Adrenal gland (tissue), 12 donors: ENCODE data around the gene NFIB. TPM values are rescaled to one million over a fixed set of nuclear protein-coding genes. Genes with fewer than 3 reads are reported as not detected.

Experiments used
- DNase-seq, 7 donors: peaks; one replicate each; pipeline ENCODE4 v3.0.0-alpha.2; 2019 to 2020
- H3K27ac ChIP-seq, 5 donors: fragments of 200-600 bp; sonication (generic) in 4 of 5; 1 replicate in 3 of 5; 2 replicates in 2 of 5; pipeline versions ENCODE4 v1.5.1 to v1.8.0; 2016 to 2020; ENCODE audit warnings: mild to moderate bottlenecking in 1 of 5
- H3K27me3 ChIP-seq: fragments of 200-600 bp; 2 replicates; pipeline ENCODE4 v1.8.0; 2021
- H3K36me3 ChIP-seq, 2 donors: fragments of 200-600 bp; replicated peaks in 1 of 2; 1 replicate in 1 of 2; 2 replicates in 1 of 2; pipeline versions ENCODE4 v1.5.1 to v1.8.0; 2018 to 2022
- H3K4me1 ChIP-seq, 2 donors: fragments of 200-600 bp; replicated peaks in 1 of 2; 1 replicate in 1 of 2; 2 replicates in 1 of 2; pipeline versions ENCODE4 v1.5.1 to v1.8.0; 2018 to 2021
- H3K4me3 ChIP-seq, 4 donors: fragments of 200-600 bp; sonication (generic) in 3 of 4; one replicate each; pipeline ENCODE4 v1.5.1; 2016 to 2018
- H3K9me3 ChIP-seq, 3 donors: fragments of 200-600 bp; sonication (generic) in 1 of 3; replicated peaks in 1 of 3; 1 replicate in 2 of 3; 2 replicates in 1 of 3; pipeline versions ENCODE4 v1.5.1 to v1.8.0; 2016 to 2021
- POLR2A ChIP-seq, 2 donors: fragments of 450-650 bp; IDR thresholded peaks; one replicate each; pipeline ENCODE4 v1.6.1; 2017; ENCODE audit warnings: antibody characterized with exemption in 2 of 2, mild to moderate bottlenecking in 2 of 2, moderate library complexity in 1 of 2
- WGBS, 4 donors: extraction: QIAGEN DNeasy Blood & Tissue Kit in 2 of 4; methylation state at CpG; one replicate each; pipeline versions ENCODE4 v1.1.5 to v1.1.7; 2013 to 2017; 5-methylcytosine and 5-hydroxymethylcytosine counted together
- intact Hi-C, 2 donors: fragments of 100-400 bp; cut with DNase I; formaldehyde crosslinking; loops; one replicate each; pipeline versions ENCODE4 v1.14.1 to v1.15.0; 2022 to 2023
- polyA plus RNA-seq, 3 donors: library from polyadenylated mRNA; stranded (reverse); fragments of 200-250 nt in 2 of 3; fragments of 350-450 nt in 1 of 3; fragmentation: Illumina TruSeq in 1 of 3; extraction: RNeasy Lipid Tissue Mini Kit (QIAGEN cat#74804) in 1 of 3; gene quantifications; one replicate each; pipeline ENCODE4 v1.2.3, GENCODE V29; 2013 to 2014
- total RNA-seq, 9 donors: library from RNA; depleted of rRNA in 4 of 9; stranded (reverse); fragments of >200 nt in 4 of 9; fragments of 120-200 nt in 1 of 9; fragmentation: NEBNext Ultra II Directional in 1 of 9; extraction: Animal tissue kit (Norgen Biotek cat#: 25700) in 1 of 9; gene quantifications; one replicate each; pipeline versions ENCODE4 v1.1.0 to v1.2.4, GENCODE V29; 2013 to 2023
- TF ChIP-seq, protein P1 (sequence below), 6 experiments: fragments of 450-650 bp in 4 of 6; fragments of 200-600 bp in 2 of 6; sonication (generic) in 1 of 6; IDR thresholded peaks; 1 replicate in 5 of 6; 2 replicates in 1 of 6; pipeline versions ENCODE4 v1.5.1 to v1.8.0; 2016 to 2021; ENCODE audit warnings: antibody characterized with exemption in 6 of 6, mild to moderate bottlenecking in 2 of 6, moderate library complexity in 1 of 6
- donor health status: healthy with polysubstance abuse.
- donor health status: Bipolar disorder and iron deficiency.
- donor health status: DM: yes; HTN: yes; CAD: no.
- donor health status: DM: no; HTN: no; CAD: no.
- donor health status: DM: no; HTN: no; CAD: no.
- donor health status: DM: yes; HTN: yes; CAD: no.

The NFIB gene
- total and polyA plus RNA-seq, 12 donors, result 10.9 to 84.1 (median 43.0) TPM

DNA sequence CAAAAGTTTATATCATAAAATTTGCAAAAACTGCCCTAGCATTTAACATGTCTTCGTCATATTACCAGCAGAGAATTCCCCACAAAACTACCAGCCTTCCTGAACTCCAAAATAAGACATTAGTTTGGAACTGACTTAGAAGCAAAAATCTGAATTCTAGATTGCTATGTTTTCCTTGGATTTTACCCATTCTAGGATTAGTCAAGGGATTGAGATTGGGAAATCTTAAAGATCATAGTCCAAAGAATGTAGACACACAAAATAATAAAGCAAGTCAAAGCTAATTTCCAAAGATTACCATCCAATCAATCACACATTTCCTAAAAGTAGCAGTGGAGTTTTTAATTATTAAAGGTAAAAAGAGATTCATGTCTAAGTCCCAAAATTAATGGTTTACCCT, 138.2 kb downstream of the NFIB start:
- Histone ChIP-seq H3K4me3 (no peak overlapping the region), H3K9me3 (no peaks in the 10 kb centered on the region), H3K27ac (no peak overlapping the region), H3K27me3 (no peaks in the 10 kb centered on the region), H3K36me3 (no peaks in the 10 kb centered on the region), H3K4me1 (peaks cover 0 to 16% of the 10 kb centered on the region in 2 donors)
- 86 to 100% (median 94%) methylated on average over 1 of the region's 1 CpG for WGBS, 4 donors
- DNase-seq, result no peak
- intact Hi-C loops, result no loop called here
- TF ChIP-seq, protein P1, sequence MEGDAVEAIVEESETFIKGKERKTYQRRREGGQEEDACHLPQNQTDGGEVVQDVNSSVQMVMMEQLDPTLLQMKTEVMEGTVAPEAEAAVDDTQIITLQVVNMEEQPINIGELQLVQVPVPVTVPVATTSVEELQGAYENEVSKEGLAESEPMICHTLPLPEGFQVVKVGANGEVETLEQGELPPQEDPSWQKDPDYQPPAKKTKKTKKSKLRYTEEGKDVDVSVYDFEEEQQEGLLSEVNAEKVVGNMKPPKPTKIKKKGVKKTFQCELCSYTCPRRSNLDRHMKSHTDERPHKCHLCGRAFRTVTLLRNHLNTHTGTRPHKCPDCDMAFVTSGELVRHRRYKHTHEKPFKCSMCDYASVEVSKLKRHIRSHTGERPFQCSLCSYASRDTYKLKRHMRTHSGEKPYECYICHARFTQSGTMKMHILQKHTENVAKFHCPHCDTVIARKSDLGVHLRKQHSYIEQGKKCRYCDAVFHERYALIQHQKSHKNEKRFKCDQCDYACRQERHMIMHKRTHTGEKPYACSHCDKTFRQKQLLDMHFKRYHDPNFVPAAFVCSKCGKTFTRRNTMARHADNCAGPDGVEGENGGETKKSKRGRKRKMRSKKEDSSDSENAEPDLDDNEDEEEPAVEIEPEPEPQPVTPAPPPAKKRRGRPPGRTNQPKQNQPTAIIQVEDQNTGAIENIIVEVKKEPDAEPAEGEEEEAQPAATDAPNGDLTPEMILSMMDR (IDR thresholded peaks at IDR 0.05), result no peak
- TF ChIP-seq POLR2A (IDR thresholded peaks at IDR 0.05), result no peak

DNA sequence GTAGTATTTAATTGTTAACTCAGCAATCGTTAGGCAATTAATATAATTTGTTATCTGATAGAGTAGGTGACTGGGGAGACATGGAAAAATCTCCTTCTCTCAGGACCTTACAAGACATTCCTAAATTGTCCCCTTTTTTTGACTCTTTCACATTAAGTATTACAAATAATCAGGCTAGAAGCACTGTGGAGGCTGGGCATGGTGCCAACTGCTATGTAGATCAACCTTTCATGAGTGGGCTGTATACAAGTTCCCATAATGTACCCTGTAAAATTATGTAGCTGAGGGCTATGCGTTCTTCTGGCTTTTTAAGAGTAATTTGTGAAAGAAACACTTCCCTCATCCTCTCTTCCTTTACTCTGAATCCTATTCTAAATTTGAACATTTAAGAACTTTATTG, 140.2 kb downstream of the NFIB start:
- 75 to 82% (median 78%) methylated on average over 2 of the region's 2 CpGs for WGBS, 4 donors
- Histone ChIP-seq H3K27me3 (no peaks in the 10 kb centered on the region), H3K4me3 (no peak overlapping the region), H3K27ac (no peak overlapping the region), H3K9me3 (no peaks in the 10 kb centered on the region), H3K36me3 (no peaks in the 10 kb centered on the region), H3K4me1 (no peaks in the 10 kb centered on the region)
- peak in 2 of 7 donors; percentile 22 to 32 for DNase-seq
- intact Hi-C loops, result no loop called here
- TF ChIP-seq POLR2A (IDR thresholded peaks at IDR 0.05), result no peak

DNA sequence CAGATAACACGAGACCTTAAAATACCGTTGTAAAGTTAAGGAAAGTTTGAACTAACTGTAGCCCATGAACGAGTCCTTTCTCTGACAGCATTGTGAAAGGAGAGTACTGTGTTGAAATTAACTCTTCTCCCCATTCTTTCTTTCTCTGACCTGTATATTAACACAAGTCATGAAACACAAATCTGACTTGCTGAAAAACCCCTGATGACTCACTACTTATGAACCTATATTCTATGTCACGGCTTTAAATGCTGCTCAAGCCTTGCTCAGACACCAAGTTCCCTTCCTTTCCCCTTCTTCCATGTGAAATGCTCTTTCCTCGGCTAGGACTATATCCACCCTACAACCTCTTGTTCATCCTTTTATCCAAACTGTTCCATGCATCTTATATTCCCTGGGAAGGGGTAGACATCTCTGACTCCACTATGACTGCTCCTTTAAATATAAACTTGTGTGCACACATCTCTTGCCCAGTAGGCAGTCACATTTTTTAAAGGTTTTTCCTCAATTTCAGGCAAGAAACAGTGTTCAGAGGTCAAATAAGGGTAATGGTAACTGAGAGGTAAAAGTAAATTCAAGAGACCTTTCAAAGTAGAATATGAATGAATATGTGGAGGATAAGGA, 142.9 kb downstream of the NFIB start:
- no peaks in the 10 kb centered on the region for H3K27me3 ChIP-seq
- TF ChIP-seq, protein P1 (IDR thresholded peaks at IDR 0.05), result no peak
- no peak for TF ChIP-seq POLR2A (IDR thresholded peaks at IDR 0.05)
- no peak overlapping the region for H3K4me3 ChIP-seq
- H3K9me3 ChIP-seq, result no peaks in the 10 kb centered on the region
- no peak for DNase-seq
- WGBS, 4 donors, result 91 to 97% (median 93%) methylated on average over 5 of the region's 5 CpGs
- intact Hi-C loops, result no loop called here
- H3K36me3 ChIP-seq, result no peaks in the 10 kb centered on the region
- no peaks in the 10 kb centered on the region for H3K4me1 ChIP-seq
- no peak overlapping the region for H3K27ac ChIP-seq

DNA sequence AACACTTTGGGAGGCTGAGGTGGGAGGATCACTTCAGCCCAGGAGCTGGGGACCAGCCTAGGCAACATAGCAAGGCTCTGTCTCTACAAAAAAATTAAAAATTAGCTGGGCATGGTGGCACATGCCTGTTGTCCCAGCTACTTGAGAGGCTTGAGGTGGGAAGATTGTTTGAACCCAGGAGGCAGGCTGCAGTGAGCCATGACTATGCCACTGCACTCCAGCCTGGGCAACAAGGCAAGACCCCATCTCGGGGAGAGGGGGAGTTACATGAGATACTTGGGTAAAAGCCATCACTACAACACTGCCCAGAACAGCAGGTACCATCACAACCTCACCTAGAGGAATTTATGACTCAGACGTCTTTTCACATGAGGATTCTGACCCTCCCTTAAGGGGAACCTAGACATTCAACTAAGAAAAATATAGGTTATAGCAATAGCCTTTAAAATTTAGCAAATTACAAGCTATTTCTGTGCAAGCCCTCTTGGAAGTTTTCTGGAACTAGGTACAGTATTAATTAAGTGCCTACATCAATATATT, 143.5 kb downstream of the NFIB start:
- 80 to 90% (median 87%) methylated on average over 1 to 2 of the region's 2 CpGs for WGBS, 4 donors
- Histone ChIP-seq H3K9me3 (no peaks in the 10 kb centered on the region), H3K36me3 (no peaks in the 10 kb centered on the region), H3K27me3 (no peaks in the 10 kb centered on the region), H3K4me3 (no peak overlapping the region), H3K4me1 (no peaks in the 10 kb centered on the region), H3K27ac (no peak overlapping the region)
- TF ChIP-seq, protein P1 (IDR thresholded peaks at IDR 0.05), result no peak
- TF ChIP-seq POLR2A (IDR thresholded peaks at IDR 0.05), result no peak
- DNase-seq, result no peak
- intact Hi-C loops, result no loop called here

DNA sequence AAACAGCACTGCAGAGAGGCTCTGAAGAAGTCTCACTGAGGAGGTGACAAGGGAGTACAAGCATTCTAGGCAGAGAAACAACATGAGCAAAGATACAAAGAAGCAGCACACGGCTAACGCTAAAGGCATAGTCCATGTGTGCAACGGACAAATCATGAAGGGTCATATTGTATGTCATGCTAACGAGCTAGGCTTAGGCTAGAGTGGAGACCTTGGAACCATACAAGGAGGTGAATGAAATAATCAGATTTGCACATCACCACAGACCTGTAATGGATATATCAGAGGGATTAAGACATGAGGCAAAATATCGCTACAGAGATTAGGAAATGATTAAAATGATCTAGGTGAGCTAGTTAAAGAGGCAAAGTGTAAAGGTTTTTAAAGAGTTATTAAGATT, 145.6 kb downstream of the NFIB start:
- 89 to 95% (median 94%) methylated on average over 5 of the region's 5 CpGs for WGBS, 4 donors
- H3K27ac ChIP-seq, result no peak overlapping the region
- intact Hi-C loops, result no loop called here

More for the DNA sequence above, 145.6 kb downstream of the NFIB start:
- no peaks in the 10 kb centered on the region for H3K36me3 ChIP-seq
- no peak for DNase-seq
- TF ChIP-seq, protein P1 (IDR thresholded peaks at IDR 0.05), result no peak
- TF ChIP-seq POLR2A (IDR thresholded peaks at IDR 0.05), result no peak
- no peaks in the 10 kb centered on the region for H3K4me1 ChIP-seq
- no peak overlapping the region for H3K4me3 ChIP-seq
- H3K9me3 ChIP-seq, result no peaks in the 10 kb centered on the region
- no peaks in the 10 kb centered on the region for H3K27me3 ChIP-seq
